IPS DF 19.7 (cell line): ENCODE results near the gene MAGOH.
"Not testable (repeated sequence)": the region's sequence is repeated elsewhere in the genome, so short reads cannot be mapped to it uniquely, and the experiment has no call there.

ENCODE experiments used
- DNase-seq: peaks from one replicate; pipeline ENCODE4 v3.0.0-alpha.2; 2013; ENCODE audit warnings: low read depth, low spot score

MAGOH gene

DNA sequence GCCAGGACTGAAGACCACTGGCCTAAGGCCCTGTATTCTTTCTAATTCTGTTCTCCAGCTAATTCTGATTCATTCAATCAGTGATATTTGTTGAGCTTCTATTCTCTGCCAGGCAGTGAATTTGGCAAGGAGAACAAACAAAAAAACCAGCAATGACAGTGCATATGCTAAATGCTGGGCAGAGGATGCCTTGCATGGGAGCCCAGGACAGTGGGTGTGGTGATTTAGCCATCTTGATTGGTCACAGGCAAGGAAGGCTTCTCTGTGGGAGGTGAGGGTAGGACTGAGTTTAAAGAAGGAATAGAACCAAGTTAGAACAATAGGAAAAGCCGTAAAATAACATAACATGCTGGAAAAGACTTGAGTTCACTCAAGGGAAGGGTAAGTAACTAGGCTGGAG lies 50.9 kb downstream of the MAGOH start:
- no peak for DNase-seq

DNA sequence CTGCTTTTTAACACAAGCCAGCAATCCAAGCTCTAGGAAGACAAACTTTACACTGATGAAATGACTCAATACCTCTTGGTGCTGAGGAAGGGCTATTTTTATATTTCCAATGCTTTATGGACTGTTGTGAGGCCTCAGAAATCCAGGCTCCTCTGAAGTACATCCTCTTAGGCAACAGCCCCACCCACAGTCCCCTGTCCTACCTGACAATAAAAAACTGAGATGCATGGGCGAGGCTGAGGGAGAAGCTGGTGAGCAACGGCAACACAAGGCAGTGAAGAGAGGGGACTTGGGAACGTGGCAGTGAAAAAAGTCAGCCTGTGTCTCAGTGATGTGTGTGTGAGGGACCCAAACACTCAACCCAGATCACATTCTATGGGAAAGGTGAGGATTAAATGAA lies 51.8 kb downstream of the MAGOH start:
- no peak for DNase-seq

DNA sequence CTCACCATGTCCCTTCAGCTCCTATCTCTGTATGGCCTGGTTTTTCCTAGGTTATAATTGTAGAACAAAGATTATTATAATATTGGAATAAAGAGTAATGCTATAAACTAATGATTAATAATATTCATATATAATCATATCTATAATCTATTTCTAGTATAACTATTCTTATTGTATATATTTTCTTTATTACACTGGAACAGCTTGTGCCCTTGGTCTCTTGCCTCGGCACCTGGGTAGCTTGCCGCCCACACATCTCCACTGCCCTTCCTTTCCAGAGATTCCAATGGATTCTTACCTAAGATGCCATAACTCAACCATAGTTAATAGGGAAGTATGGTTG lies 52.4 kb downstream of the MAGOH start:
- DNase-seq = not testable (repeated sequence)

DNA sequence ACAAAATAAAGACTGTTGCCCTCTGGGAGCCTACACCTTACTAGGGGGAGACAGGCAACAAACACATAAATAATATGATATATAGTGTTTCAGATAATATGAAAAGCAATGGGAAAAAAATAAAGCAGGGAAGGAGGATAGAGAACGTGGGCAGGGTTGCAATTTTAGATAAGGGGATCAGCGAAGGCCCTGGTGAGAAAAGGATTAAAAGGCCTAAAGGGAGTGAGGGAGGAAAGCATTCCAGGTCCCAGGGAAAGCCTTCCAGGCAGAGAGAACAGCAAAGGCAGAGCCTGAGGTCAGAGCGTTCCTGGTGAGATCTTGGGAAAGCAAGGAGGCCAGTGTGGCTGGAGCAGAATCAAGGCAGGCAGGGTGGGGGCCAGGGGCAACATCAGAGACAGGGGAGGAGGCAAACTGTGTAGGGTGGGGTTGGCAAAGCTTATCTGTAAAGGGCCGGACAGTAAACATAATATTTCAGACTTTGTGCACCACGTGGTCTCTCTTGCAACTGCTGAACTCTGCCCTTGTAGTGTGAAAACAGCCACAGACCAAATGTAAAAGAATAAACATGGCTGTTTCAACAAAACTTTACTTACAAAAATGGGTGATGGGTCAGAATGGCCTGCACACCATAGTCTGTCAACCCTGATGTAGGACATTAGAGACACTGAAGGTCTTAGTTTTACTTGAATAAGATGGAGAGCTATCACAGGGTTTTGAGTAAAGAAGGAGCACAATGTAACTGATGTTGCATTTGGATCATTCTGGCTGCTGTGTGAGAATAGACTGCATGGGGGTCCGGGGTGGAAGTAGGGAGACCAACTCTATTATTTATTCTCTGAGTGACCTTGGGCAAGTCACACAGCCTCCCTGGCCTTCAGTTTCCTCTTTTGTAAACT lies 55.0 kb downstream of the MAGOH start:
- no peak for DNase-seq

DNA sequence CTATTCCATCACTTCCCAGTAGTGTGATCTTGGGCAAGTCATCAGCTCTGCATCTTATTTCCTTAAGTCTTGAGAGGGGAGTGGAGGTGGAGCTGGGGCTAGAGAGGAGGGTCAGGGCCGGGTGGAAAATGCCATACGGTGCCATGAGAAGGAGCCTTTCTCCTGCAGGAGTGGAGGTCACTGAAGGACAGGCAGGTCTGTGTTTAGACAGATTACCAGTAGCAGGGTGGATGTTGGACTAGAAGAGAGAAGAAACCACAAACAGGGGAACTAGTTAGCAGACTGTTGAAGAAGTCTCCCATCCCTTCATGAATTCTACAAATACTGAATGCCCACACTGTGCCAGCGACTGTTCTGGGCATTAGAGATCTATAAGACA lies 55.6 kb downstream of the MAGOH start:
- no peak for DNase-seq

DNA sequence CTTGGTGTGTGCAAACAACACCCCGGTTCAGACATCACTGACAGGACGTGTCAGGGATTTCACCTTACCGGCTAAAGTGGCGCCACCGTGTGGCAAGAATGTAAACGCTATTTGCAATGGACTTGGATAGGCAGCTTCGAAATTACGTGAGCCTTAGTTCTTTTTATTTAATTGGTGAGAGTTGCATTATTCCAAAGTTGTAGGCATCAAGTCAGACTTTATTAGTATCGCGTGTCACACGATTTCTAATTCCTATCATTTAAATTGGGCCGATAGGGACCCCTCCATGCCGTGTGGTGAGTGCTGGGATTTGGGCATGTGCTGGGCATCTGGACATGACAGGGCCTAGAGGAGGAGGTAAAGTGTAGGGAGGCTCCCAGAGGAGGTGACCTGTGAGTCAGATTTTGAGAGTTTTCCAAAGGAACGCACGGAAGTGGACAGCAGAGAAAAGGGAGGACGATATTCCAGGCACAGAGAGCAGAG lies 56.2 kb downstream of the MAGOH start:
- peak; percentile 50 for DNase-seq

DNA sequence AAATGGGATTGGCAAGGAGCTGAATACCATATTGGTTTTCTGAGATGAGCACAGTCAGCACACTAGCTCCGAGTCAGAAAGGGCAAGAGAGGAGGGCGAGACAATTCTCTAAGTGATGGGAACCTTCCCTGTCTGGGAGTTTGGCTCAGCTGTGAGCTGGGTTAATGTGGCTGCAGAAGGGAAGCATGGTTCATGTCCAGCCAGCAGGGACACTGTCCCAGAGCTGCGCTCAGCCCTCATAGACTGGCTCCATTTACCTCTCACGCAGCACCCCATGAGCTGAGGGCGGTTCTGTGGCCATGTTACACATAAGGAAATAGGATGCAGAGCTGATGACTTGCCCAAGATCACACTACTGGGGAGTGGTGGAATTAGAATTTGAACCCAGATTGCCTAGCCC lies 57.4 kb downstream of the MAGOH start:
- no peak for DNase-seq

DNA sequence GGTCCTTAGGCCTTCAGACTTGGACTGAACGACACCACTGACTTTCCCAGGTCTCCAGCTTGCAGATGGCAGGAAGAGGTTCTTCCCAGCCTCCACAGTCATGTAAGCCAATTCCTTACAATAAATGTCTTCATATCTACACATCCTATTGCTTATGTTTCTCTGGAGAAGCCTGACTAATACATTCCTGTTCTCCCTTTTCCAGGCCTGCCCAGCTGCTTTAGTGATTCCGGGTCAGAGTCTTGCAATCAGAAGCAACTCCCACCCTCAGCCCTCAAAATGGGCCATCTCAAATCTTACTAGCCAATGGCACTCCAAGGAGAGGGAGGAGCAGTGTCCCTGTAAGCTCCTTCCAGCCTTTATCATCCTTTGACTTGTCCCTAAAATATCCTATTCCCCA lies 58.1 kb downstream of the MAGOH start:
- no peak for DNase-seq
